Karpas-422 (cell line): Measurements from ENCODE around the gene MDC1. TPM values are rescaled to one million over a fixed set of nuclear protein-coding genes. Genes with fewer than 3 reads are reported as not detected.
"Not testable (repeated sequence)": the region's sequence is repeated elsewhere in the genome, so short reads cannot be mapped to it uniquely, and the experiment has no call there.

Experiments used
- DNase-seq: peaks from one replicate; pipeline ENCODE4 v3.0.0-alpha.2; 2015
- H2AFZ ChIP-seq: fragments of 200-600 bp; sonication (generic); 2 replicates; pipeline ENCODE4 v1.6.1; 2014; ENCODE audit warnings: antibody characterized with exemption, low read length, mixed read lengths
- H3K27ac ChIP-seq: fragments of 200-600 bp; sonication (generic); 2 replicates; pipeline ENCODE4 v1.5.1; 2014; ENCODE audit warnings: mild to moderate bottlenecking, low read length, moderate library complexity
- H3K27me3 ChIP-seq: fragments of 200-600 bp; sonication (generic); 2 replicates; pipeline ENCODE4 v1.6.1; 2014; ENCODE audit warnings: low read length, mixed read lengths
- H3K36me3 ChIP-seq: fragments of 200-600 bp; sonication (generic); 2 replicates; pipeline ENCODE4 v1.6.1; 2014; ENCODE audit warnings: low read length, mixed read lengths; ENCODE audit not compliant: insufficient read depth
- H3K4me1 ChIP-seq: fragments of 200-600 bp; sonication (generic); 2 replicates; pipeline ENCODE4 v1.6.1; 2014; ENCODE audit warnings: mild to moderate bottlenecking, low read length, mixed read lengths
- H3K4me2 ChIP-seq: fragments of 200-600 bp; sonication (generic); 2 replicates; pipeline ENCODE4 v1.6.1; 2014; ENCODE audit warnings: low read length, low read depth, mild to moderate bottlenecking; ENCODE audit not compliant: poor library complexity, severe bottlenecking
- H3K4me3 ChIP-seq: fragments of 200-600 bp; sonication (generic); 2 replicates; pipeline ENCODE4 v1.5.1; 2014; ENCODE audit warnings: mild to moderate bottlenecking, antibody characterized with exemption, low read length, mixed read lengths
- H3K79me2 ChIP-seq: fragments of 200-600 bp; sonication (generic); 2 replicates; pipeline ENCODE4 v1.6.1; 2014; ENCODE audit warnings: mild to moderate bottlenecking, low read length, mixed read lengths
- H3K9ac ChIP-seq: fragments of 200-600 bp; sonication (generic); 2 replicates; pipeline ENCODE4 v1.6.0; 2014; ENCODE audit warnings: low read length
- H3K9me2 ChIP-seq: fragments of 200-600 bp; sonication (generic), shearing (Covaris generic); replicated peaks from 2 replicates; pipeline ENCODE4 v1.6.0; 2014; ENCODE audit warnings: mild to moderate bottlenecking, low read length, moderate library complexity; ENCODE audit not compliant: insufficient read depth
- H3K9me3 ChIP-seq: fragments of 300-700, 200-600 bp; sonication (generic); 2 replicates; pipeline ENCODE4 v1.6.1; 2014; ENCODE audit warnings: low read length, mixed read lengths
- H4K20me1 ChIP-seq: fragments of 200-600 bp; sonication (generic); 2 replicates; pipeline ENCODE4 v1.6.1; 2014; ENCODE audit warnings: mild to moderate bottlenecking, antibody characterized with exemption, low read length, low read depth; ENCODE audit not compliant: insufficient read depth
- total RNA-seq: library from RNA; depleted of rRNA; stranded (reverse); fragments of >200 nt; shearing (Covaris generic); gene quantifications from 2 replicates; pipeline ENCODE4 v1.2.3, GENCODE V29; 2014; ENCODE audit warnings: low replicate concordance

Gene MDC1
- total RNA-seq, 1 experiment from 2014 or later, result 11.0 TPM

- Histone ChIP-seq H3K4me3 (peak overlapping the region; percentile 98; the same call in 1 of the 2 replicates), H3K36me3 (peaks cover 30% of the 10 kb centered on the region), H3K9ac (peak overlapping the region; percentile 37), H3K27ac (peak overlapping the region; percentile 54; the same call in 1 of the 2 replicates), H4K20me1 (peaks cover 27% of the 10 kb centered on the region), H3K79me2 (peaks cover 42% of the 10 kb centered on the region), H3K4me2 (peak overlapping the region; percentile 93), H3K4me1 (peaks cover 33% of the 10 kb centered on the region)
- not testable (repeated sequence) for H3K9me2 ChIP-seq, DNase-seq, H2AFZ ChIP-seq, H3K9me3 ChIP-seq, H3K27me3 ChIP-seq
Observed at GRCh38 chr6:30723159-30723842, 6.2 kb upstream of the MDC1 start.

- Histone ChIP-seq H3K9me3 (no peaks in the 10 kb centered on the region), H4K20me1 (peaks cover 27% of the 10 kb centered on the region), H3K4me2 (peak overlapping the region; percentile 93), H3K4me1 (peaks cover 33% of the 10 kb centered on the region), H3K36me3 (peaks cover 30% of the 10 kb centered on the region), H3K79me2 (peaks cover 47% of the 10 kb centered on the region), H3K9me2 (no peaks in the 10 kb centered on the region), H3K27ac (peak overlapping the region; percentile 99), H2AFZ (no peak overlapping the region), H3K27me3 (no peaks in the 10 kb centered on the region), H3K9ac (peak overlapping the region; percentile 96), H3K4me3 (peak overlapping the region; percentile 98)
- DNase-seq, result peak; percentile 90
Observed at GRCh38 chr6:30722280-30723112, 5.4 kb upstream of the MDC1 start.

GRCh38 chr6:30722025-30722279, 4.9 kb upstream of the MDC1 start:
- Histone ChIP-seq H3K79me2 (peaks cover 48% of the 10 kb centered on the region), H3K4me3 (peak overlapping the region; percentile 98)

GRCh38 chr6:30721198-30722024, 4.3 kb upstream of the MDC1 start:
- DNase-seq, result peak; percentile 97
- H3K36me3 ChIP-seq, result peaks cover 30% of the 10 kb centered on the region
- no peaks in the 10 kb centered on the region for H3K9me3 ChIP-seq
- H3K4me3 ChIP-seq, result peak overlapping the region; percentile 98
- no peaks in the 10 kb centered on the region for H3K27me3 ChIP-seq
- peak overlapping the region; percentile 95 for H3K4me2 ChIP-seq
- peaks cover 37% of the 10 kb centered on the region for H3K4me1 ChIP-seq
- H2AFZ ChIP-seq, result no peak overlapping the region
- peak overlapping the region; percentile 99 for H3K27ac ChIP-seq
- H4K20me1 ChIP-seq, result peaks cover 27% of the 10 kb centered on the region
- H3K9me2 ChIP-seq, result no peaks in the 10 kb centered on the region
- H3K9ac ChIP-seq, result peak overlapping the region; percentile 96
- peaks cover 53% of the 10 kb centered on the region for H3K79me2 ChIP-seq

More at GRCh38 chr6:30722025-30722279, 4.9 kb upstream of the MDC1 start:
- H3K9me2 ChIP-seq, H3K9me3 ChIP-seq, H3K27me3 ChIP-seq, H2AFZ ChIP-seq: not testable (repeated sequence)
- H4K20me1 ChIP-seq, result peaks cover 27% of the 10 kb centered on the region
- H3K36me3 ChIP-seq, result peaks cover 30% of the 10 kb centered on the region
- peak; percentile 51 for DNase-seq
- peak overlapping the region; percentile 96 for H3K9ac ChIP-seq
- H3K27ac ChIP-seq, result peak overlapping the region; percentile 99
- H3K4me1 ChIP-seq, result peaks cover 33% of the 10 kb centered on the region
- H3K4me2 ChIP-seq, result peak overlapping the region; percentile 93

- H3K27me3 ChIP-seq, result no peaks in the 10 kb centered on the region
- no peak overlapping the region for H2AFZ ChIP-seq
- H3K9ac ChIP-seq, result peak overlapping the region; percentile 96
- peak overlapping the region; percentile 99 for H3K27ac ChIP-seq
- peak; percentile 94 for DNase-seq
- peak overlapping the region; percentile 95 for H3K4me2 ChIP-seq
- H3K4me1 ChIP-seq, result peaks cover 43% of the 10 kb centered on the region
- peaks cover 60% of the 10 kb centered on the region for H3K79me2 ChIP-seq
- peaks cover 30% of the 10 kb centered on the region for H3K36me3 ChIP-seq
- peaks cover 27% of the 10 kb centered on the region for H4K20me1 ChIP-seq
- no peaks in the 10 kb centered on the region for H3K9me3 ChIP-seq
- no peaks in the 10 kb centered on the region for H3K9me2 ChIP-seq
- peak overlapping the region; percentile 98 for H3K4me3 ChIP-seq
Observed at GRCh38 chr6:30720738-30721197, 3.7 kb upstream of the MDC1 start.

GRCh38 chr6:30719791-30720737, 3.0 kb upstream of the MDC1 start, which contains the start of gene TUBB:
Gene TUBB, plus strand, starts transcription at chr6:30720352. Its CDS starts 155 bp downstream, at chr6:30720507.
- peaks cover 60% of the 10 kb centered on the region for H3K79me2 ChIP-seq
- H2AFZ ChIP-seq, result no peak within 1 kb of the TSS
- peaks cover 27% of the 10 kb centered on the region for H4K20me1 ChIP-seq
- peak within 1 kb of the TSS; percentile 99 for H3K27ac ChIP-seq
- peaks cover 28% of the 10 kb centered on the region for H3K36me3 ChIP-seq
- H3K4me1 ChIP-seq, result peaks cover 43% of the 10 kb centered on the region
- H3K4me2 ChIP-seq, result peak within 1 kb of the TSS; percentile 95
- DNase-seq, result peak; percentile 98
- no peaks in the 10 kb centered on the region for H3K9me3 ChIP-seq
- peak within 1 kb of the TSS; percentile 96 for H3K9ac ChIP-seq
- H3K4me3 ChIP-seq, result peak within 1 kb of the TSS; percentile 98
- H3K9me2 ChIP-seq, result no peaks in the 10 kb centered on the region
- no peaks in the 10 kb centered on the region for H3K27me3 ChIP-seq

GRCh38 chr6:30719356-30719755, 2.3 kb upstream of the MDC1 start:
- Histone ChIP-seq H3K36me3 (peaks cover 24% of the 10 kb centered on the region), H3K9ac (peak overlapping the region; percentile 89), H3K4me1 (peaks cover 43% of the 10 kb centered on the region), H3K4me2 (peak overlapping the region; percentile 95), H3K79me2 (peaks cover 60% of the 10 kb centered on the region), H2AFZ (no peak overlapping the region), H3K9me3 (no peaks in the 10 kb centered on the region), H3K4me3 (peak overlapping the region; percentile 98), H3K9me2 (no peaks in the 10 kb centered on the region), H3K27me3 (no peaks in the 10 kb centered on the region), H3K27ac (peak overlapping the region; percentile 99), H4K20me1 (peaks cover 27% of the 10 kb centered on the region)
- DNase-seq, result peak; percentile 75
